ENCODE results near the gene PTDSS2.
A peak's percentile ranks its signal among the peaks of the same experiment; 100 is the strongest.
"Not testable (repeated sequence)": the region's sequence is repeated elsewhere in the genome, so short reads cannot be mapped to it uniquely, and the experiment has no call there.

Gene PTDSS2

GRCh38 chr11:433641-434040, 16.4 kb upstream of the PTDSS2 start:
- no peak for DNase-seq

GRCh38 chr11:434496-434895, 15.6 kb upstream of the PTDSS2 start:
- DNase-seq: no peak

DNA sequence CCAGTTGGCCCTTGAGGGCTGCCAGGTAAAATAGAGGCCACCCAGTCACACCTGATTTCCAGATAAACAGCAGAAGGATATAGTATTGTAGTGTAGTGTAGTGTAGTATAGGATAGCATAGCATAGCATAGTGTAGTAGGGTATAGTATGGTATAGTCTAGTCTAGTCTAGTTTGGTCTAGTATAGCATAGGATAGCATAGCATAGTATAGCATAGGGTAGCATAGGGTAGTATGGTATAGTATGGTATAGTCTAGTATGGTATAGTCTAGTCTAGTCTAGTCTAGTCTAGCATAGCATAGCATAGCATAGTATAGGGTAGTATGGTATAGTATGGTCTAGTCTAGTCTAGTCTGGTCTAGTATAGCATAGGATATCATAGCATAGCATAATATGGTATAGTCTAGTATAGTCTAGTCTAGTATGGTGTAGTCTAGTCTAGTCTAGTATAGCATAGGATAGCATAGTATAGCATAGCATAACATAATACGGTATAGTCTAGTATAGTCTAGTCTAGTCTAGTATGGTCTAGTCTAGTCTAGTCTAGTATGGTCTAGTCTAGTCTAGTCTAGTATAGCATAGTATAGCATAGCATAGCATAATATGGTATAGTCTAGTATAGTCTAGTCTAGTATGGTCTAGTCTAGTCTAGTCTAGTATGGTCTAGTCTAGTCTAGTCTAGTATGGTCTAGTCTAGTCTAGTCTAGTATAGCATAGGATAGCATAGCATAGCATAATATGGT, 14.9 kb upstream of the PTDSS2 start:
- DNase-seq: not testable (repeated sequence)

GRCh38 chr11:437228-437870, 12.7 kb upstream of the PTDSS2 start:
- no peak for DNase-seq

DNA sequence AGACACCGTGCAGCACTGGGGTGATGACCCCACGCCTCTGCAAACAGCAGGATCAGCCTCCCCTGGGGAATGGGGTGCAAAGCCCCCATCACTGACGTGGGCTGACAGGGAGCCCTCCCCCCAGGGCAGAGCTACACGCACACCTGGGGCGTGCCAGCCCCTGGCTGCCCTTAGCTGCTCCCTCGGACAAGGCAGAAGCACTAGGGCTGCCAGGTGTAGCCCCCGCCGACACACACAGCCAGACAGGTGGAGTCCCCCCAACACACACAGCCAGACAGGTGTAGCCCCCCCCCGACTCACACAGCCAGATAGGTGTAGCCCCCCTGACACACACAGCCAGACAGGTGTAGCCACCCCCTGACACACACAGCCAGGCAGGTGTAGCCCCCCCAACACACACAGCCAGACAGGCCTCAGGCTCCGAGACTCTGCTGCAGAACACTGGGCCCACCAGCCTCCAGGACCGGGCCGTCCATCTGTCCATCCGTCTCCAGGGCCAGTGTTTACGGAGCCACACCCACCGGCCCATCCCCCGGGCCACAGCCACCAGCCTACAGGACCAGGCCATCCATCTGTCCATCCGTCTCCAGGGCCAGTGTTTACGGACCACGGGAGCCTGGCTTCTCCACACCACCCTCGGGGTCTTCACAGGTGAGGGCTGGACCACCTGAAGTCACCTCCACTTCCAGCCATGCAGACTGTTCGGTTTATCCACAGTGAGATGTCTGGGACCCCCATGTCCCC, 11.8 kb upstream of the PTDSS2 start:
- DNase-seq: no peak

DNA sequence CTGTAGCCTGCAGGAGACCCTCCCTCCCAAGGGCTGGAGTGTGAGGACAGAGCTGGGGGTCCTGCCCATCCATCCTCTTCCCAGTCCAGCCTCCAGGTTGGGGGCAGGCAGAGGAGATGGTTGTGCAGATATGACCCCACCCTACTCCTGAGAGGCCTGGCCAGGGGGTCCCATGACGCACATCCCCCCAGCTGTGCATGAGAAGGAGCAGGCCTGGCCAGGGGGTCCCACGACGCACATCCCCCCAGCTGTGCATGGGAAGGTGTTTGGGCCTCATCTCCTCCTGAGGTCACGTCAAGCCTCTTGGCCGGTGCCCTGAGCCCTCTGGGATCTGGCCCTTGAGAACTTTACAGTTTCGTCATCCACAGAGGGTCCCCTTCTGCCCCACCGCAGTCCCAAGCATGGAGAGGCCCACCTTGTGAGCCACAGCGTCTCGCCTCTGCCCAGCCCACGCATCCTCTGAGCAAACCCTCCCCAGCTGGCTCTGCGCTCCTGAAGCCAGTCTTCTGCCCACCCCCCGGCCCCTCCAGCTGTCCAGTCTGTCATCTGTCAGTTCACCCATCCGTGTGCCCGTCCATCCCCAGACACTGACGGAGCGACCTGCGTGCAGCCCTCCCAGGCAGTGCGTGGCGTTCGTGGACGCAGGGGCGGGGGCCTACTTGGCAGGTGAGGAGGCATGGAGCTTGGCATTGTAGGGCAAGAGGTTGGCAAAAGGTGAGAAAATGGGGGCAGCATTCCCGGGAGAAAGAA, 10.6 kb upstream of the PTDSS2 start:
- no peak for DNase-seq

DNA sequence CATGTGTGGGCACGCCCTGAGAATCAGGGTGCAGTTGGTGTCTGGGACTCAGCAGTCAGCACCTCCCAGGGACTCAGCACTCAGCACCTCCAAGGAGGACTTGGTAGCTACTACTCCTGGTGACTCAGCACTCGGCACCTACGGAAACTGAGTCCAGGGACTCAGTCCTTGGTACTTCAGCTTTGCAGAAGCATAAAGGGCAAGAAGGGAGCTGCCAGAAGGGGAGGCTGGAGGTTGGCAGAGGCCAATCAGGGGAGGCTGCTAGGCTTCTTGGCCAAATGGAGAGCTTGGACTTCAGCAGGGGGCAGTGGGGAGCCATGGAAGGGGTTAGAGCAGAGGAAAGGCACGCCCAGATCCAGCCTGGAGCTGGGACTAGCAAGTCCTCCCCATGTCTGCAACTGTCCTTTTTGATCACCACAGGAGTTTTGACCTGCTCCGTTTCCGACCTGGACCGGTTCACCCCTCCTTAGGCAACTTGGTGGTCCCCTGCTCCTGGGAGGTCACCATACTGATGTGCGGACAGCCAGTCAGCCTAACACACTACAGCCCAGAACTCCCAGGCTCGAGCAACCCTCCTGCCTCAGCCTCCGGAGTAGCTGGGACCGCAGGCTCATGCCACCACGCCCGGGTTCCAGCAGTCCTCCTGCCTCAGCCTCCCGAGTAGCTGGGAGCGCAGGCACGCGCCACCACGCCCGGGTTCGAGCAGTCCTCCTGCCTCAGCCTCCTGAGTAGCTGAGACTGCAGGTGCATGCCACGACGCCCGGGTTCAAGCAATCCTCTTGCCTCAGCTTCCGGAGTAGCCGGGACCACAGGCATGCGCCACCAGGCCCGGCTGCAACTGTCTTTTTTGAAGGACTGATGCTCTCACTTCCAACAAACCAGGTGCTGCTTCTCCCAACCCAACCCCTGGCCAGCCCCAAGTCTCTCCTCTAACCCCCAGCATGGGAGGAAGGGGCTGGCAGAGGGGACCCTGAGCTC, 9.7 kb upstream of the PTDSS2 start:
- no peak for DNase-seq

GRCh38 chr11:441043-441417, 9.0 kb upstream of the PTDSS2 start:
- DNase-seq: no peak

DNA sequence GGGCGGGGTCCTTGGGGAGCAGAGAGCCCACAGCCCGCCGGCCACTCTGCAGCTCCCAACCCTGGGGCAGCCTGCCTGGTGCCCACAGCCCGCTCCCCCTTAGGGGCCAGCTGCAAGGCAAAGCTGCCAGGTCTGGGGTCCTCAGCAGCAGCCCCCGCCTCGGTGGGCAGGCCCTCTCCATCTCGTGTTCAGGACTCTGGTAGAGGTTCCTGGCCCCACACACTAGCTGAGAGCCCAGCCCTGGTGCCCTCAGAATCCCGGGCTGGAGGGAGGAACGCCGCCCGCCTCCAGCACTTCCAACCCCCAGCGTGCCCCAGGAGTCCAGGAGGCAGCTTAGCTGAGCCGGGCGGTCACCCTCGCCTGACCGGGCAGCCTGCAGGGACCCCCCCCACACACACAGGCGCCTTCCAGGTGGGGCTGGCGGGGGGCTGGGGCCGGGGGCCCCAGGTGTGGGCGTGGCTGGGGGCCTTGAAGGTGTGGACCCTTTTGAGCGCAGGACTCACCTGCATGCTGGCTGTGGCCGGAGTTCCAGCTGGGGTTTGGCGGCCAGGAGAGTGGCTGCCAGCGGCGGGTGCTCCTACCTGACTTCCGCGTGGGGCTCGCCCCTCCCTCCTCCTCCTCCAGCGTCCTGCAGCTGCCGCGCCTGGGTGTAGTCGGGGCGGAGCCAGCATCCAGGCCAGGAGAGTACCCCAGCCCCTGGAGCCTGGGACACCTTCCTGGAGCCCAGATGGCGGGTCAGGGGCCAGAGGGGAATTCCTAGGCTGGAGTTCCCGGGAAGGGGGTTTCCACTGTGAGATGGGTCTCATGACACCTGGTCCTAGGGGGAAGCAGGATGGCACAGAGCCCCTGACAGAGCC, 8.4 kb upstream of the PTDSS2 start, which contains the start of gene ANO9:
TSS of gene ANO9 (minus strand) at position 594 of the 857 bp plus-strand sequence. CDS start at position 509, 85 bp downstream.
- DNase-seq: peak; percentile 49

DNA sequence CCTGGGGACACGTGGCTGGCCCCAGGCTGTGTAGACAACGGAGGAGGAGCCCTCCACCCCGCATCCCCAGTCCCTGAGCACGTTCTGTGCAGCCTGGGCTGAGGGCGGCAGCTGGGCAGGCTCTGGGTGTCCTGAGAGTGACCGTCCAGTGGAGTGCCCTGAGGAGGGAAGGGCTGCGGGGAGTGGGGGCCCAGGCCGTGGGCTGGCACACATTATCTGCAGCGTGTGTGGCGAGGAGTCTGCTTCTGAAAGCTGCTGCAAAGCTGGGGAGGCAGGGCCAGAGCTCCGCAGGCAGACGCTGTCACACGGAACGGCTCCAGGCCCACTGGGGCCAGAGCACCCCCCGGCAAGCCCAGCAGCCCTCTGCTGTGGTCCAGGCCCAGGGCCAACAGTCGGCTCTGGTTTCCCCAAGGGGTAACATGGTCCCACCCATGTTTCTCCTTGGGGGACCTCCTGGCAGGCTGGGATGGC, 7.4 kb upstream of the PTDSS2 start:
- no peak for DNase-seq

DNA sequence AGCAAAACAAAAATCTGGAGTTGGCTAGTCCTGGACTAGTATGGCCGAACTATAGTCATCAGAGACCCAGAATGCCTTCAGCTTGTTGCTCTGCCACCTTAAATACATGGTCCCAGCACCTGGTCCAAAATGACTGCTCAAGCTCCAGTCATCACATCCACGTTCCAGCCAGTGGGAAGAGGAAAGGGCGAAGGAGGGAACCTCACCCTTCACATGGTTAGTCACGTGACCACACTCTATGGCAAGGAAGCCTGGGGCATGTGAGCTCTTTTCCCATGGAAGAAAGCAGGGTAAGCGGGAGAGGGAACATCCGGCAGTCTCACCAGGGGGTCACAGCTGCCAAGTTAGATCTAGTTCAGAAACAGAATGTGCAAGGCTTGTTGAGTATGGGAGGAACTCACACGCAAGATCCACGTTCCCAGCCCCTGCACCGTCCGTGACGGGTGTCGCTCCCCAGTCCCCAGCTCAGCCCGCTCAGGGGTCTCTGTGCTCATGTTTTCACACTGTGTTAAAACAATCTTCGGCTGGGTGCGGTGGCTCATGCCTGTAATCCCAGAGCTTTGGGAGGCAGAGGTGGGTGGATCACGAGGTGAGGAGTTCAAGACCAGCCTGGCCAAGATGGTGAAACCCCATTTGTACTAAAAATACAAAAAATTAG, 6.4 kb upstream of the PTDSS2 start:
- no peak for DNase-seq

DNA sequence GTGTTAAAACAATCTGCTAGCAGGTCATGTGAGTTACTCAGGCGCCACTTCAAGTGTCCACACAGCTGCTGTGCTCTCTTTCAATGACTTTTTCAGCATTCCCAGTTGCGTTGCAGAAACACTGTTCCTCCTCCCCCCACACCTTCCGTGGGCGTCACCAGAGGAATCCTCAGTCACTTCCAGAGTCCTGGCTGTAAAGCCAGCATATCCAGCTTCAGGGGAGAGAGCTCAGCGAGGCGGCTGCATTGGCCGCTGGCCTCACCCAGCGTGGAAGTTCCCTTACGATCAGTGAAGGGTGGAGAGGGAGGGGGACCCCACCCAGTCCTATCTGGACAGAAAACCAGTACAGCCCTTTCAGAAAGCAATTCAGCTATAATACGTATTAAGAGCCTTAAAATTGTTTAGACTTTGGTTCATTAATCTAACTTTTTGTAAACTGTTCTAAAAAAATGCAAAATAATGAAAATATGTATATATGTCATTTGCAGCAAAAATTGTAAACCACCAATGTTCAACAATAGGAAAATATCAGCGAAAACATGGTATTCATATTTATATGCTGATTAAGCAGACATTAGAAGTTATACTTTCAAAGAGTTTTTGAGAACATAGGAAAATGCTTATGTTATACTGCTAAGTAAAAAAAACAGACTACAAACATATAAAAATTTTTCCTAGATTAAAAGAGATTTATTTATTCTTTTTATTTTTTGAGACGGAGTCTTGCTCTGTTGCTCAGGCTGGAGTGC, 5.5 kb upstream of the PTDSS2 start:
- no peak for DNase-seq

GRCh38 chr11:445765-446588, 4.1 kb upstream of the PTDSS2 start:
- no peak for DNase-seq

GRCh38 chr11:446891-447290, 3.2 kb upstream of the PTDSS2 start:
- no peak for DNase-seq

DNA sequence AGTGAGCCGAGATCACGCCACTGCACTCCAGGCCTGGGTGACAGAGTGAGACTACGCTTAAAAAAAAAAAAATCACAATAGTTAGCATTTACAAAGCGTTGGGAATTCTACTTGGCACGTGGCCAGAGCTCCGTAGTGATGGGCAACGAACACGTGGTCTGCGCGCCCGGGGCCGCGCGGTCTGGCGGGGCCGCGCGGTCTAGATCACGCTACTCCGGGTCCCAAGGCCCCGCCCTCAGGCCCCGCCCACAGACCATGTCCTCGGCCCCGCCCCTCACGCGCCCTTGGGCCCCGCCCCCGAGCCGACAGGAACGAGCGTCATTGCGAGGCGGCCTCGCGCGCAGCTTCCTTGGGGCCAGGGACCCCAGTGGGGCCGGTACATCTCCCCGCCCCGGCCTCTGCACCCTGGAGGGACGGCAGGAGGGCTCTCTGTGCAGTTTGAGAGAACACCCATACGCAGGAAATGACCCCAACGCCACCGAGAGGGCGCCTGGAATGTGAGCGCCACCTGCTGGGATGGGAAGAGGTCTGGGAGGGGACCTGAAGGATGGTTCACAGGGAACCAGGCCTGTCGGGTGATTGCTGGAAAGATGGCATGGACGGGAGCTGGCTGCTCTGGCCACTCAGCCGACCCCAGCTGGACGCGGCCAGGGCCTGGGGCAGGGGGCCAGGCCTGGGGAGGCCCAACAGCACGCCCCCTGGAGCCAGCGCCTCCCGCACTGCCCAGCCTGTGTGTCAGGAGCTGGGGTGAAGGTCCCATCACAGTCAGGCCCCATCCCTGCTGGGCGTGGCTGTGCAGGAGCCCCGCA, 2.0 kb upstream of the PTDSS2 start:
- DNase-seq: peak; percentile 97

- DNase-seq: peak; percentile 76
These were observed 851 bp downstream of the PTDSS2 start for GRCh38 chr11:450809-451451.

DNA sequence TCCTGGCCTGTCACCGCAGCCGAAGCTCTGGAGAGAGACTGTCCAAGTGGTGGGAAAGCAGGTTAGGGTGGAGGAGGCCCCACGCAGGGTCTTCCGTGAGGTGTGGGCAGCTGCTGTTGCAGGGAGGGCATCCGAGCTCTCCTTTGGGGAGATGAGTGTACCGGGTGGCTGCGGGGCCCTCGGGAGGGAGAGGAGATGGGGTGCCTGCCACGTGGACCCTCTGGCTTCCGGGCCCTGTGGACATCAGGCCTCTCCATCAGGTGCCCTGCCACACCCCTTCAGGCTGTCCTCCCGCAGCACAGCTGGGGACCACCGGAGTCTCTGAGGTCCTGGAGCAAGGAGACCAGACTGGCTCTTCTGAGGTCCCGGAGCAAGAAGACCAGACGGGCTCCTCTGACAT, 1.7 kb downstream of the PTDSS2 start:
- DNase-seq: no peak

Measured in activated CD4-positive, alpha-beta T cell treated with anti-CD3 and anti-CD28 coated beads, Interleukin-10, Interleukin-2, amounts not matched to agents 100 ng/mL and 50 ng/mL, durations not matched to agents 16 hours and 8 hours (primary cell).